NCI-H2171 treated with DMSO at 0.1 percent for 48 hours (cell line): Measurements from ENCODE around the gene GALR1.

Experiments
- DNase-seq: peaks from one replicate; lab custom pipeline; 2025; lab: John Stamatoyannopoulos, UW

GALR1 gene

DNA sequence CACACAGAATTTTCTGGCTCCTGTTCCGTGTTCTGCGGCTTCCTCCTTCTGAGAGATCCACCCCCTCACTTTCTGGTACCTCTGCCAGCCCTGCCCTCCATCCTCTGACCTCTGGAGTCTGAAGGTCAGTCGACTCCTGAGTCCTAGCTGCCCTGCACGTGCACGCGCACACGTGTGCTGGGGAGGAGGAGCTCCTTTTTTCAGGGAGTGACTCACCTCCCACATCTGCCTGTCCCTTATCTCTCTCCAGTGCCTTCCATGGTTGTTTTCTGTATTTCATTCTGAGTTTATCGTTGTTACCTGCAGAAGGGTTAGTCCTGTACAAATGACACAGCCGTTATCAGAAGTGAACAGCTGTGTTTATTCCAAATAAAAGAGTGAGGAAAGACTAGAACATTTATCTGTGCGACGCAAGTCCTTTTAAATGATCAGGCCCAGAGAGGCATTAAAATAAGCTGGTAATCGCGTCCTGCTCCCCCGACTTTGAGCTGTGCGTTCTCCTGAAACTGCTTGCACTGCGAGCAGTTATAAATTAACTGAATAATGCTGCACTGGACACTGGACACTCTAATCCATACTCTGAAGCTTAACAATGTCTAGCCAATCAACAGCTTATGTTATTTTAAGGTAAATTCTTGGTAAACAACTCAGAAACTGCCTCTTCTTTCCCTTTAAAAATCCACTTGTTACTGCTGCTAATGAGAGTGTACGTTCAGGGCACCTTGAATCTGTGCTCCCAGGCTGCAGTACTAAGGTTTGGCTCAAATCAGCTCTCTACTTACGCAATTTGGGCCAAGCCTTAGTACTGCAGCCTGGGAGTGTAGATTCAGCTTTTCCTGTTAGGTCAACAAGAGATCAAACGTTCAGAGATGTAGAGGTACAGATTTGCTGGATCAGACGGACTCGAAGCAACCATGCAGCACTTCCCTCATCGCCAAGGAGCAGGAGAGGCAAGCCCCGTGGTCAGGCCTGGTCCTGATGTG, 72.5 kb downstream of the GALR1 start:
- peak; percentile 28 for DNase-seq

GRCh38 chr18:77323640-77324299, 74.1 kb downstream of the GALR1 start:
- no peak for DNase-seq
